Activated T-cell treated with anti-CD3 and anti-CD28 coated beads, Interleukin-2, amount 50 U/mL, for 72 hours (primary cell): ENCODE data around the gene XPO6. TPM values are rescaled to one million over a fixed set of nuclear protein-coding genes. Genes with fewer than 3 reads are reported as not detected.

Experiments used
- ATAC-seq, 2 donors: fragments of 150-1000 bp; cut with Tn5 transposase; replicated peaks in 1 of 2; 2 replicates each; pipeline ENCODE4 v1.10.0; 2021; ENCODE audit warnings: moderate library complexity in 2 of 2, mild to moderate bottlenecking in 1 of 2
- DNase-seq, 2 donors: peaks; one replicate each; pipeline ENCODE4 v3.0.0; 2021 to 2022; ENCODE audit warnings: mixed read lengths in 1 of 2
- H3K27ac Mint-ChIP-seq: one replicate; pipeline ENCODE4 v1.8.0; 2022; ENCODE audit warnings: mild to moderate bottlenecking, moderate library complexity, mixed read lengths
- H3K27me3 Mint-ChIP-seq: one replicate; pipeline ENCODE4 v1.8.0; 2022; ENCODE audit warnings: low read depth, mixed read lengths
- H3K36me3 Mint-ChIP-seq, 2 donors: one replicate each; pipeline ENCODE4 v1.8.0; 2022; ENCODE audit warnings: mixed read lengths in 2 of 2, mild to moderate bottlenecking in 1 of 2; ENCODE audit not compliant: insufficient read depth in 2 of 2
- H3K4me1 Mint-ChIP-seq: one replicate; pipeline ENCODE4 v1.8.0; 2022; ENCODE audit warnings: low read depth, mixed read lengths
- H3K4me3 Mint-ChIP-seq, 2 donors: one replicate each; pipeline ENCODE4 v1.8.0; 2022; ENCODE audit warnings: mild to moderate bottlenecking in 2 of 2, mixed read lengths in 2 of 2, moderate library complexity in 2 of 2
- H3K9me3 Mint-ChIP-seq, 2 donors: one replicate each; pipeline ENCODE4 v1.8.0; 2022; ENCODE audit warnings: mixed read lengths in 2 of 2
- total RNA-seq, 2 donors: library from RNA; stranded (reverse); gene quantifications; one replicate each; pipeline ENCODE4 v1.2.3, GENCODE V29; 2022

XPO6 gene
- total RNA-seq, 2 donors from 2014 or later: 276 to 279 TPM

GRCh38 chr16:28084209-28084608 is 127.6 kb downstream of the XPO6 start:
- Mint-ChIP-seq H3K36me3 (no peaks in the 10 kb centered on the region), H3K4me3 (no peak overlapping the region), H3K9me3 (no peaks in the 10 kb centered on the region), H3K4me1 (no peaks in the 10 kb centered on the region), H3K27ac (no peak overlapping the region), H3K27me3 (no peaks in the 10 kb centered on the region)
- ATAC-seq (no peak), DNase-seq (no peak)

DNA sequence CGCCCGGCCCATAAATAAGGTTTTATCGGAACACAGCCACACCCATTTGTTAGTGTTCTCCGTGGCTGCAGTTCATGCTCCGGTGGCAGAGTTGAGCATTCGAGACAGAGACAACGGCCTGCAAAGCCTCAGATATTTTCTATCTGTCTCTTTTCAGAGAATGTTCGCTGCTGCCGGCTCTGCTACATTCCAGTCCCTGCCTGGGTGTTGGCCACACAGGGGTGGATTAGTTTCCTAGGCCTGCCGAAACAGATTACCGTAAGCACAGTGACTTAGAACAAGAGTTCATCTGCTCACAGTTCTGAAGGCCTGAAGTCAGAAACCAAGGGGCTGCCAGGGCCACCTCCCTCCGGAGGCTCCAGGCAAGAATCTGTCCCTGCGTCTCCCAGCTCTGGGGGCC is 129.1 kb downstream of the XPO6 start:
- Mint-ChIP-seq H3K4me3 (no peak overlapping the region), H3K27me3 (no peaks in the 10 kb centered on the region), H3K9me3 (no peaks in the 10 kb centered on the region), H3K36me3 (no peaks in the 10 kb centered on the region), H3K4me1 (no peaks in the 10 kb centered on the region), H3K27ac (no peak overlapping the region)
- ATAC-seq: no peak
- DNase-seq: no peak

DNA sequence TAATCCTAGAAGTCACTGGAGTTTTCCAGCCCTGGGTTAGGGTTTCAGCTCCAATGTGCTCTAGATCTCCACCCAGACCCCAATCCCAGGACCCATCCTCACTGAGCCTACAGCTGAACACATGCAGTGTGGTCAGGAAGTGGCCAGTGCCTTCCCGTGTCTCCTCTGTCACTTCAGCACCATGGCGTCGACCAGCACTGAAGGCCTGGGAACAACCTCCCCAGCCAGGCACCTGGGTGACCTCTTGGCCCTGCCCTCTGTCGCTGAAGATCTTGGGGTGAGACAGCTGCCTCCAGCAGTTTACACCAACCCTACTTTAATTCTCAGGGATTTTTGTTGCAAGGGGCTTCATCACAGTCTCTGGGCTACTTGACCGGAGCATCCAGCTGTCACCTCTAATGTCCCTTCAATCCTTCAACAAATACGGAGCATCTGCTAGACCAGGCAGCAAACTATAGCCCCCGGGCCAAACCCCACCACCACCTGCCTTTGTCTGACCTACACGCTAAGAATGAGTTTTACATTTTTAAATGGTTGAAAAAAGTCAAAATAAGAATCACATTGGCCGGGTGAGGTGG is 130.3 kb downstream of the XPO6 start:
- no peaks in the 10 kb centered on the region for H3K27me3 Mint-ChIP-seq
- H3K36me3 Mint-ChIP-seq: no peaks in the 10 kb centered on the region
- DNase-seq: no peak
- H3K9me3 Mint-ChIP-seq: no peaks in the 10 kb centered on the region
- no peak overlapping the region for H3K27ac Mint-ChIP-seq
- no peak for ATAC-seq
- H3K4me1 Mint-ChIP-seq: no peaks in the 10 kb centered on the region
- no peak overlapping the region for H3K4me3 Mint-ChIP-seq

GRCh38 chr16:28078261-28078660 is 133.5 kb downstream of the XPO6 start:
- no peaks in the 10 kb centered on the region for H3K4me1 Mint-ChIP-seq
- no peak overlapping the region for H3K27ac Mint-ChIP-seq
- no peaks in the 10 kb centered on the region for H3K36me3 Mint-ChIP-seq
- no peak overlapping the region for H3K4me3 Mint-ChIP-seq
- DNase-seq (no peak), ATAC-seq (no peak)
- H3K27me3 Mint-ChIP-seq: no peaks in the 10 kb centered on the region
- no peaks in the 10 kb centered on the region for H3K9me3 Mint-ChIP-seq

DNA sequence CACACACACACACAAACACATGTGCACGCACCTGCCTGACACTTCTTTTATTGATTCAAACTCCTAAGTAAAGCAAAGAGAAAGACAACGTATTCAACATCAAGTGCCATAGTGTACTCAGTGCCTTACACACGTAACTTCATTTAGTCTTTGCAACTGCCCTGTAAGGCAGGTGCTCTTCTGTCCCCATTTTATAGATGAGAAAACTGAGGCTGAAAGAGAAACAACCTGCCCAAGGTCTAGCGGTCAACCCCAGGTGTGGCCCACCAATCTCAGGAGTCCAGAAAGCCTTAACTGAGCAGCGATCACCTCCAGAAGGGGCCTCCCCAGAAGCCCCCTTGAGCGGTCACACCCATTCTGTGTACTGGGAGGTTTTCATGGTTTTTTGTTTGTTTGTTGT is 137.9 kb downstream of the XPO6 start:
- H3K36me3 Mint-ChIP-seq: no peaks in the 10 kb centered on the region
- ATAC-seq (no peak), DNase-seq (no peak)
- H3K27me3 Mint-ChIP-seq: no peaks in the 10 kb centered on the region
- no peak overlapping the region for H3K4me3 Mint-ChIP-seq
- H3K27ac Mint-ChIP-seq: no peak overlapping the region
- no peaks in the 10 kb centered on the region for H3K9me3 Mint-ChIP-seq
- H3K4me1 Mint-ChIP-seq: no peaks in the 10 kb centered on the region

DNA sequence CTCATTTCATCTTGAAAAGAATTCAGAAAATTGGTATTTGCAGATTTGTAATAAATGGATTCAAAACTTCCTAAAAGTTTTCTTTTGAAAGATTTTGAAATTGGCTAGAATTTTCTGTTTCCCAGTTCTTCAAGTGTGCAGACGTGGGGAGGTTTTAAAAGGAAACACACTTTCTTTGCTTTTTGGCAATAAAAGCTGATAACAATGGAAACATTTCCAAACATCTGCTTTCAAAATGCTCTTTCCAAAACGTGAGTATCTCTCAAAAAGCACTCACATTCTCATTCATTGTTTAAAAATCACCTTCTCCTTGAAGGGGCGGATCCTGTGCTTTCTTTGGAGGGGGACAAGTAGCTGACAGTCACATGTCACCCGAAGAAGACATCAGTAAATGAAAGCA is 139.7 kb downstream of the XPO6 start:
- Mint-ChIP-seq H3K4me1 (no peaks in the 10 kb centered on the region), H3K9me3 (no peaks in the 10 kb centered on the region), H3K36me3 (no peaks in the 10 kb centered on the region), H3K27ac (no peak overlapping the region), H3K4me3 (no peak overlapping the region), H3K27me3 (peaks cover 5% of the 10 kb centered on the region)
- DNase-seq: no peak
- no peak for ATAC-seq

DNA sequence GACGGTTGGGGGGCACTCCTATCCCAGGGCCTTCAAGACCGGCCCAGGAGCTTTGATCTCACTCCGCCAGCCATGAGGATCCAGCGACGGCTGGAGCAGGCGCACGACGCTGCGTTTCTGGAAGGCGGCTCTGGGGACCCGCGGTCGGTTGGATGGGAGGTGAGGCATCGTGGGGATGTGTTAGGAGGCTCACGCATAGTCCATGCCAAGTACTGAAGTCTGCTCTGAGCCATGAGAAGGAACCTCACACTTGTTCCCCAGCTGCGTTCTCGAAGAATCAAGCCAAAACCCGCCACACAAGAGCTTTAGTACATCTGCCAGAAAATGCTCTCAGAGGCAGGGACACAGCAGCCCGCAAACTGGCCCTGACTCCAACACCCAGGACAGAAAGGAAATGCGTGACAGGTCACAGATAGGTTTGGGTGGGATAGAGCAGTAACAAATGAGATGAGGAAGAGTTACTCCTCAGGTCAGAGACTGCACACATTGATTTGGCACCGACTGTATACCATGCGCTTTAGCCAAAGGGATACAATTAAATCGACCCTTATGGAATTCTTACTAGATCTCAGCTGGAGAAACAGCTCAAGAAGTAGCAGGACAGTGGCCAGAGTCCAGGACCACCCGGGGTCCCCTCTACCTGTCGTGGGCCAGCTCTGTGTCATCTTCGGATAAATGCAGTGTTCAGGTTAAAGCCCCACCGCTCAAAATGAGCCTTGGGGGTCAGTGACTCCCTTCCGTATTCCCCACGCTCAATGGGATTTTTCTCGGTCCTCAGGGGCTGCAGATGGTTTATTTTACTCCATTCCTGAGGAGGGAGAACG is 141.6 kb downstream of the XPO6 start:
- H3K36me3 Mint-ChIP-seq: no peaks in the 10 kb centered on the region
- H3K4me1 Mint-ChIP-seq: no peaks in the 10 kb centered on the region
- H3K4me3 Mint-ChIP-seq: no peak overlapping the region
- H3K27ac Mint-ChIP-seq: no peak overlapping the region
- ATAC-seq: peak; percentile 8 to 15
- DNase-seq: no peak
- peaks cover 6% of the 10 kb centered on the region for H3K27me3 Mint-ChIP-seq
- no peaks in the 10 kb centered on the region for H3K9me3 Mint-ChIP-seq

DNA sequence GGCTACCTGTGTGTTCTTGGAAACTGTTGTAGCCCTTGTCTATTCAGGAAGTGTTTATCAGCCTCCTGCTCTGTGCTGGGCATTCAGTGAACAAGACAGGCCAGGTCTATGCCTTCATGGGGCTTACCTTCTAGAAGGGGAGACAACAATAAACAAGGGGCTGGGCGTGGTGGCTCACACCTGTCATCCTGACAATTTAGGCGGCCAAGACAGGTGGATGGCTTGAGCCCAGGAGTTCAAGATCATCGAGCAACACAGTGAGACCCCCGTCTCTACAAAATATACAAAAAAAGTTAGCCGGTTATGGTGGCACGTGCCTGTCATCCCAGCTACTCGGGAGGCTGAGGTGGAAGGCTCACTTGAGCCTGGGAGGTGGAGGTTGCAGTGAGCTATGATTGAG is 142.8 kb downstream of the XPO6 start:
- Mint-ChIP-seq H3K27ac (no peak overlapping the region), H3K9me3 (no peaks in the 10 kb centered on the region), H3K27me3 (peaks cover 14% of the 10 kb centered on the region), H3K36me3 (no peaks in the 10 kb centered on the region), H3K4me1 (no peaks in the 10 kb centered on the region), H3K4me3 (no peak overlapping the region)
- no peak for DNase-seq
- ATAC-seq: no peak

DNA sequence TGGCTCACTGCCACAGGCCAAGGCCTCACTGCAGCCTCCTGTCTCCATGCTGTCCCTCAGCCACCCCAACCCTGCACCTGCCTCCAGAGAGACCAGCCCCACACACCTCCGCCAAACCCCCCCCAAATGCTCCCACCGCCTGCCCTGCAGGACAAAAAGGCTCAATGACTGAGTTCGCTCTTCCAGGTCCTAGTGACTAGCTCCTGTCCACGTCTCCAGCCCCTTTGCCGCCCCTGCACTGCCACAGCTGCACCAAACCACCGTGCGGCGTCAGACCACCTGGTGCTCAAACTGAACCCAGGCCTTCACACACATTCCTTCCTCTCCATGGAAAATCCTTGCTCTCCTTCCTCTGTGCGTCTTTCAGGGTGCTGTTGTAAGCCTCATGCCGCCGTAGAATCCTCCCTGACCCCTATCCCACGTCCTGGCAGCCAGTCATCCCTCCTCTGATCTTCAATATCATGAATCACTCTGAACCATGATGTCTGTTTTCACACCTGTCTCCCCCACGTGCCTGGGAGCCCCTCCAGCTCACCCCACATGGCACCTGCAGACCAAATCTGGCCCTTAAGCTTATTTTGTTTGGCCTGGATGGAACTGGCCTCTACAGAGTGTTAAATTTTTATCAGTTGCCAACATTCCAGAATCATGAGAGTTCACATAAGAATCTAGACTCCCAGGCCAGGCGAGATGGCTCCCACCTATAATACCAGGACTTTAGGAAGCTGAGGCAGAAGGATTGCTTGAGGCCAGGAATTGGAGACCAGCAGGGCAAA is 144.0 kb downstream of the XPO6 start:
- ATAC-seq: no peak
- Mint-ChIP-seq H3K27me3 (peaks cover 14% of the 10 kb centered on the region), H3K4me1 (no peaks in the 10 kb centered on the region), H3K9me3 (no peaks in the 10 kb centered on the region), H3K4me3 (no peak overlapping the region), H3K36me3 (no peaks in the 10 kb centered on the region), H3K27ac (no peak overlapping the region)
- DNase-seq: no peak

DNA sequence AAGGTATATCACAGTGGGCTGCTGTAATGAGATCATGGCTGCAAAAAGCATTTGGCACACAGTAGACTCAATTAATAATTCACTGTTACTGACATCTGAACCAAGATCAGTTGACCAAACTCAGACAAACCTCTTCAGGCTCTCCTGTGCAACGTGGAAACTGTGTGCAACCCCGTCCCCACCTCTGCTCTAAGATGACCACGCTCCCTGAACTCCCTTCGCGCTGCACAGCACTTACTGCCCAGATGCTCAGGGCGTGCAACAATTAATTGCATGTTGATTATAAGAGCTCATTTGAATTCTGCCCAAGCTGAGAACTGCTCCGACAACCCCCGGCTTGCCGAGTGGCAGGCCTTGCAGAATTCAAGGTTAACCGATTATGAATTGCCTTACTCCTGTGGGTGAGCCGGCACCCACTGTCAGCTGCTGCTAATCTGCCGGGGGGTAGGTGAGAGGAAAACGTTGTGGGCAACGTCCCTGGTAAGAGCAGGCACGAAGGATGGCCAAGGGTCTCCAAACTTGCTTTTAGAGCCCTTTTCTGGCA is 147.0 kb downstream of the XPO6 start:
- H3K27me3 Mint-ChIP-seq: peaks cover 39% of the 10 kb centered on the region
- H3K4me3 Mint-ChIP-seq: peak overlapping the region in 1 of 2 donors; percentile 10
- H3K27ac Mint-ChIP-seq: no peak overlapping the region
- no peaks in the 10 kb centered on the region for H3K36me3 Mint-ChIP-seq
- DNase-seq (no peak), ATAC-seq (no peak)
- H3K9me3 Mint-ChIP-seq: no peaks in the 10 kb centered on the region
- H3K4me1 Mint-ChIP-seq: no peaks in the 10 kb centered on the region

DNA sequence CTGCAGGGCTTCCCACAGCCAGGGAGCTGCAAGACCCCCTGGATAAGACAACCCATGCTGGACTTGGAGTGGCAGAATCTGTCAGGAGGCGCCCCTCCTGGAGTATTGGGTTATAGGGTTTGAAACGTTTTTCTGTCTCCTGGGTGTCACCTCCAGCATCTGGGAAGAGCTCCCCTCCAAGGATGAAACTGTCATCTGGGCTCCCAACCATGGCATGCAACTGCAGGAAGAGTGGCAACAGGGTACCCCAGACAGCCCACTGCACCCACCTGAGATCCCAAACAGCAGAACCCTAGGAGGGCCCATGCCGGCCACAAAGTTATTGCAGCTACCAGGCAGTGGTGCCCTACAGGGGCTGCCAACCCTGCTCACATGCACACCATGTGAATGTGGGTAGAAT is 147.6 kb downstream of the XPO6 start:
- Mint-ChIP-seq H3K4me1 (peaks cover 3% of the 10 kb centered on the region), H3K36me3 (no peaks in the 10 kb centered on the region), H3K27ac (no peak overlapping the region), H3K27me3 (peaks cover 45% of the 10 kb centered on the region), H3K4me3 (no peak overlapping the region), H3K9me3 (no peaks in the 10 kb centered on the region)
- DNase-seq: no peak
- ATAC-seq: no peak

- Mint-ChIP-seq H3K27ac (no peak within 1 kb of the TSS), H3K36me3 (no peaks in the 10 kb centered on the region), H3K27me3 (peaks cover 50% of the 10 kb centered on the region), H3K9me3 (no peaks in the 10 kb centered on the region), H3K4me3 (peak within 1 kb of the TSS; percentile 51 to 62), H3K4me1 (peaks cover 8% of the 10 kb centered on the region)
- ATAC-seq (peak; percentile 54 to 58), DNase-seq (peak in 1 of 2 donors; percentile 11)
Observed at GRCh38 chr16:28063591-28064061, 148.1 kb downstream of the XPO6 start, which contains the start of gene GSG1L. Gene GSG1L, minus strand, starts transcription at chr16:28063714. Its CDS starts 290 bp downstream, at chr16:28063424.
